GM18517 (cell line): ENCODE data around the gene FBRSL1.

Experiments used
- ATAC-seq: cut with Tn5 transposase; IDR thresholded peaks from one replicate; pipeline ENCODE4 v1.9.1; 2021; ENCODE audit warnings: mild to moderate bottlenecking, moderate library complexity; ENCODE audit not compliant: unreplicated experiment

The FBRSL1 gene

GRCh38 chr12:132508860-132509732 lies 19.1 kb downstream of the FBRSL1 start:
- ATAC-seq: no peak

- ATAC-seq: no peak
Measured at GRCh38 chr12:132510111-132510724, 20.3 kb downstream of the FBRSL1 start.

- ATAC-seq: no peak
Measured at GRCh38 chr12:132510746-132511477, 21.0 kb downstream of the FBRSL1 start.

GRCh38 chr12:132511516-132512196 lies 21.7 kb downstream of the FBRSL1 start:
- no peak for ATAC-seq

- no peak for ATAC-seq
Measured at GRCh38 chr12:132512197-132513069, 22.5 kb downstream of the FBRSL1 start.

- ATAC-seq: no peak
Measured at GRCh38 chr12:132513070-132513398, 23.1 kb downstream of the FBRSL1 start.

GRCh38 chr12:132513458-132514135 lies 23.6 kb downstream of the FBRSL1 start:
- no peak for ATAC-seq

GRCh38 chr12:132514216-132514820 lies 24.4 kb downstream of the FBRSL1 start:
- ATAC-seq: no peak

GRCh38 chr12:132514838-132515237 lies 24.9 kb downstream of the FBRSL1 start:
- no peak for ATAC-seq

- no peak for ATAC-seq
Measured at GRCh38 chr12:132516095-132517012, 26.4 kb downstream of the FBRSL1 start.

DNA sequence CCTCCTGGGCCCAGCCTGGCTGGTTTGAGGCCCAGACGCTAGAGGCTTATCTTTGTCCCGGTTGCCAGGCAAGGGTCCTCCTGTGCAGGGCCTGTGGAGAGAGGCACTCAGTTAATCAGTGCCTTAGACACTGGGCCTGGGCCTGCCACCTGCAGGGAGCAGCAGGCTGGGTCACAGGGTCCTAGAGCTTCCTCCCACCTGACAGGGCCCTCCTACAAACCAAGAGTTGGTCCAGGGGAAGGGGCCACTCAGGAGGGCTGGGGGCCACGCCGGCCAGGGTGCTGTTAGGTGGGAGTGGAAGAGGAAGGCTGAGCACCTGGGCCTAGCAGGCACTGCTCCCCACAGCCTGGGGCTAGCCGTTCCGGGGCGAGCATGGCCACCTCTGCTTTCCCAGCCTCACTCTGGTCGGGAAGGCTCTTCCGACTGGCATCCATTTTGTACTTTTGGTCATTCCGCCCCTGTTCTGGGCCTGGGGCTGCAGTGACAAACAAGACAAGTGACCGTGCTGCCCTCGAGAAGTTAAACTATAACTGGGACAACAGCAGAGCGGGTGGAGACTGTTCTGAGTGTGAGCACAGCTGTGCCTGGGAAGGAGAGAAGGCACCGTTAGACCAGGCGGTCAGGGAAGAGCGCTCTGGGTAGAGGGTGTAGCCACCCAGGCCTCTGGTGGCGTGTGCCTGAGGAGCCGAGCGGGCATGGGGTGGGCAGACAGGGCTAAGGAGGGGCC lies 27.2 kb downstream of the FBRSL1 start:
- ATAC-seq: no peak

DNA sequence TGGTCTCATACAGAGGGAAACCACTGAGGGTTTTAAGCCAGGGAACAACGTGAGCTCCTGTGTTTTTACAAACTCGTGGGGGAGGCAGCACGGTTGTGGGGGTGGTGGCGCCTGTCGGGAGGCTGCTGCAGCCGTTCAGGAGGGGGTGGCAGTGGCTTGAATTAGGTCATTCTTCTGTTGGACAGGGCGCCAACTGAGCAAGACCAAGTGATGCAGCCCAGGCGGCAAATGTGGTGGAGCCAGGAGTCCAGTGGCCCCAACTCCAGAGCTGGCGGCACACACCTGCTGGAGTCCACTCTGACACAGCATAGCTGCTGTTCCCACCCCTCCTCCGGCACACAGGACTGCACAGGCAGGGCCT lies 27.8 kb downstream of the FBRSL1 start:
- no peak for ATAC-seq

GRCh38 chr12:132518354-132518992 lies 28.5 kb downstream of the FBRSL1 start:
- no peak for ATAC-seq

DNA sequence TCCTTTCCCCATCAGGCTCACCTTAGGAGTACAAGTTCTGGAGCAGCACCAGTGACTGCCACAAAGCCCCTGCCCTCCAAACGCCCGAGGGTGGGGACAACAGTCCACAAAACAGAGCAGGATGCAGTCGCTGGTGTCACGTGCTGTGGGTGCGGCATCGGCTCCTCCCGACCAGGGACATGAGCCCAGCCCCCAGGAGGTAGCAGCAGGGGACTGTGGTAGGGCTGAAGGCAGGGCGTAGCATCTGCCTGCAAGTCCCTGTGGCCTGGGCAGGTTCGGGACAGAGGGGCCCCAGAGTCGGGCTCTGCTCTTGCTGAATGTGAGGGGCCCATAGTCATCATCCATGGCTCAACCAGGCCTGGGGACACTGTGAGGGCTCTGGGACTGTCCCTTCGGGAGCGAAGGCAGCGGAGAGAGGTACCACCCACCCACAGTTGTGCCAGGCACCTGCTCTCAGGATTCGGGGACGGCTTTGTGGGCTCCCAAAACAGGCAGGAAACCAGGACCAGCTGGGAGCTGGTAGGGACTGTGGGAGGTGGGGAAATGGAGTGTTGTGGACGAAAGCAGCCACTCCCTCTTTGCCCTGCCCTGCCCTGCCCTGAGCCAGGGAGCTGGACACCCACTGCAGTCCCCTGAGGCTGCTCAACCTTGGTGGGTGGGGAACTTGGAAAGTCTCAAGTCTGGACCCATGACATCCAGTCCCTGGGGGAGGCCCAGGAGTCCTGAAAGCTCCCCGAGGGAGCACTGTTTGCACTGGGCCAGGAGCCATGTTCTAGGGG lies 30.7 kb downstream of the FBRSL1 start:
- ATAC-seq: no peak

GRCh38 chr12:132521200-132521580 lies 31.2 kb downstream of the FBRSL1 start:
- no peak for ATAC-seq

DNA sequence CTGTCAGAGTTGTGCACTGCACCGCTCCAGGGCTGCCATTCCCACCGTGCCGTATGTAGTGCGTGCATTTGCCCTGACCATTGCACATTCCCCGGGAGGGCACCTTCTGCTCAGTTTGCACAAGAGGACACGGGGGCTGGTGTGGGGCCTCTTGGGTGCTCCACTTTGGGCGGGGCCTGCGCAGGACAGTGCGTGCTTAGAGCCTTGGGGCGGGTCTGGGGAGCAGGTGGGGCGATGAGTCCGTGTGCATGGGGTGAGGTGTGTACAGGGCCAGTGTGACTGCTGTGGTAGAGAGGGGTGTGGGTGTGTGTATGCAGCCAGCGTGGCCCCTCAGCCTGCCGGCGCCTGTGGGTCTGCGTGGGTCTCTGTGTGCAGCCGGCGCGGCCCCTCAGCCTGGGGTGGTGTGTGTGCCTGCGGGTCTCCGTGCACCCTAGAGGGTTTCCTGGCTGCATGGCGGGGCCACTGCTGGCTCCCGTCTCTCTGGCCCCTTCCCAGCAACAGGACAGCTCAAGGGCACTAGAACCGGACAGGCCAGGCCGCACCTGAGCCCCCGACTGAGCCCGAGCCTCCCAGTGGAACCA lies 31.9 kb downstream of the FBRSL1 start:
- no peak for ATAC-seq
